HCT116 (cell line): Measurements from ENCODE around the gene AGAP1. TPM values are rescaled to one million over a fixed set of nuclear protein-coding genes. Genes with fewer than 3 reads are reported as not detected.

Experiments
- ATAC-seq: fragments of 200-7000 bp; cut with Tn5 transposase; 2 replicates; pipeline ENCODE4 v1.9.1; 2020; ENCODE audit warnings: mild to moderate bottlenecking, moderate library complexity
- BruUV-seq: library from RNA; stranded (reverse); fragments of 400-500 nt; replicated peaks from 2 replicates; lab custom pipeline; 2021; lab: Mats Ljungman, UMichigan
- CTCF ChIA-PET: fragments of 300-600 bp; sonication (Branson Sonifier 250); formaldehyde crosslinking; loops from one replicate; lab custom pipeline; 2021; ENCODE audit warnings: antibody characterized with exemption; lab: Charles Lee
- POLR2A ChIA-PET: fragments of 300-600, 350-600 bp; sonication (Branson Sonifier 250); formaldehyde crosslinking; loops from one replicate; lab custom pipeline; 2021; ENCODE audit warnings: antibody characterized with exemption; lab: Charles Lee
- RAD21 ChIA-PET, 2 experiments: fragments of 300-600 bp; sonication (Branson Sonifier 250); formaldehyde crosslinking; loops; one replicate each; lab custom pipeline; 2023; ENCODE audit warnings: low total read pairs in 2 of 2; ENCODE audit not compliant: uncharacterized antibody in 2 of 2, unreplicated experiment in 2 of 2, low non-redundant PET in 1 of 2; lab: Charles Lee
- DNase-seq: peaks from one replicate; pipeline ENCODE4 v3.0.0-alpha.2; 2010; ENCODE audit warnings: low read depth, low spot score
- H2AFZ ChIP-seq: fragments of 200-600 bp; shearing (Covaris generic), sonication (generic); 2 replicates; pipeline ENCODE4 v1.6.1; 2017; ENCODE audit warnings: low read depth, mixed run types, mixed read lengths, antibody characterized with exemption, low read length; ENCODE audit not compliant: poor library complexity, severe bottlenecking
- H3K27ac ChIP-seq: 2 replicates; pipeline ENCODE4 v1.5.1; 2012; ENCODE audit warnings: low read depth, low read length
- H3K27me3 ChIP-seq: fragments of 200-600 bp; sonication (generic); 2 replicates; pipeline ENCODE4 v1.6.1; 2016; ENCODE audit warnings: mixed run types, low read length, mixed read lengths; ENCODE audit not compliant: insufficient read depth
- H3K36me3 ChIP-seq, 2 experiments: fragments of 200-500 bp in 1 of 2; fragments of 200-600 bp in 1 of 2; sonication (Bioruptor generic) in 1 of 2; sonication (generic) in 1 of 2; 2 replicates each; pipeline versions ENCODE4 v1.5.1 to v1.6.1; 2014 to 2016; ENCODE audit warnings: low read length in 2 of 2, inconsistent platforms in 1 of 2, mixed read lengths in 1 of 2, mixed run types in 1 of 2; ENCODE audit not compliant: insufficient read depth in 2 of 2, control insufficient read depth in 1 of 2
- H3K4me1 ChIP-seq, 2 experiments: fragments of 200-600 bp in 1 of 2; sonication (generic) in 1 of 2; 2 replicates each; pipeline versions ENCODE4 v1.5.1 to v1.6.1; 2012 to 2017; ENCODE audit warnings: low read length in 2 of 2, inconsistent platforms in 1 of 2, mild to moderate bottlenecking in 1 of 2, mixed read lengths in 1 of 2, mixed run types in 1 of 2, moderate library complexity in 1 of 2; ENCODE audit not compliant: insufficient read depth in 2 of 2, control insufficient read depth in 1 of 2
- H3K4me2 ChIP-seq: fragments of 200-600 bp; sonication (generic); 2 replicates; pipeline ENCODE4 v1.6.1; 2017; ENCODE audit warnings: mixed run types, low read length, mixed read lengths
- H3K4me3 ChIP-seq, 2 experiments: fragments of 200-600 bp in 1 of 2; sonication (generic) in 1 of 2; replicated peaks in 1 of 2; 2 replicates each; pipeline ENCODE4 v1.5.1; 2011 to 2016; ENCODE audit warnings: low read length in 2 of 2, control low read depth in 1 of 2, low read depth in 1 of 2, mild to moderate bottlenecking in 1 of 2, mixed read lengths in 1 of 2, mixed run types in 1 of 2
- H3K79me2 ChIP-seq: fragments of 200-600 bp; sonication (generic); 2 replicates; pipeline ENCODE4 v1.6.1; 2017; ENCODE audit warnings: mild to moderate bottlenecking, mixed run types, low read length, moderate library complexity, mixed read lengths; ENCODE audit not compliant: insufficient read depth
- H3K9ac ChIP-seq: fragments of 200-600 bp; sonication (generic); 2 replicates; pipeline ENCODE4 v1.6.1; 2016; ENCODE audit warnings: low read length, mixed read lengths
- H3K9me2 ChIP-seq: fragments of 200-600 bp; sonication (generic), shearing (Covaris generic); 2 replicates; pipeline ENCODE4 v1.6.1; 2017; ENCODE audit warnings: mixed run types, mild to moderate bottlenecking, moderate library complexity; ENCODE audit not compliant: insufficient read depth
- H3K9me3 ChIP-seq, 2 experiments: fragments of 200-500 bp in 1 of 2; fragments of 200-600 bp in 1 of 2; sonication (Bioruptor generic) in 1 of 2; sonication (generic) in 1 of 2; 2 replicates each; pipeline ENCODE4 v1.6.1; 2014 to 2017; ENCODE audit warnings: low read length in 2 of 2, mixed read lengths in 2 of 2, inconsistent platforms in 1 of 2, low read depth in 1 of 2, mild to moderate bottlenecking in 1 of 2, mixed run types in 1 of 2, moderate library complexity in 1 of 2; ENCODE audit not compliant: control insufficient read depth in 1 of 2, insufficient read depth in 1 of 2
- H4K20me1 ChIP-seq: fragments of 200-600 bp; sonication (generic), shearing (Covaris generic); 2 replicates; pipeline ENCODE4 v1.6.1; 2017; ENCODE audit warnings: mixed run types, mild to moderate bottlenecking, moderate library complexity; ENCODE audit not compliant: insufficient read depth
- CBX3 ChIP-seq: IDR thresholded peaks from 2 replicates; pipeline ENCODE4 v1.6.1; 2012; ENCODE audit warnings: low read depth
- CEBPB ChIP-seq: IDR thresholded peaks from 2 replicates; pipeline ENCODE4 v1.6.1; 2012; ENCODE audit warnings: low read depth
- EGR1 ChIP-seq: IDR thresholded peaks from 2 replicates; pipeline ENCODE4 v1.6.1; 2012; ENCODE audit warnings: low read depth
- ELF1 ChIP-seq: IDR thresholded peaks from 2 replicates; pipeline ENCODE4 v1.6.1; 2012; ENCODE audit warnings: low read depth, borderline replicate concordance
- EZH2 ChIP-seq: fragments of 200-600 bp; sonication (generic); IDR thresholded peaks from 2 replicates; pipeline ENCODE4 v1.6.1; 2017; ENCODE audit warnings: antibody characterized with exemption, mixed run types
- EZH2phosphoT487 ChIP-seq: fragments of 200-600 bp; IDR thresholded peaks from 2 replicates; pipeline ENCODE4 v1.6.1; 2018; ENCODE audit warnings: antibody characterized with exemption, borderline replicate concordance
- FOSL1 ChIP-seq: IDR thresholded peaks from 2 replicates; pipeline ENCODE4 v1.6.1; 2012; ENCODE audit warnings: low read depth
- JUND ChIP-seq: IDR thresholded peaks from 2 replicates; pipeline ENCODE4 v1.6.1; 2012
- MAX ChIP-seq: IDR thresholded peaks from 2 replicates; pipeline ENCODE4 v1.6.1; 2012
- POLR2AphosphoS5 ChIP-seq: IDR thresholded peaks from 2 replicates; pipeline ENCODE4 v1.6.1; 2011; ENCODE audit warnings: mild to moderate bottlenecking, low read depth, low read length, moderate library complexity
- RAD21 ChIP-seq: IDR thresholded peaks from 2 replicates; pipeline ENCODE4 v1.6.1; 2012; ENCODE audit warnings: low read depth, mild to moderate bottlenecking
- SIN3A ChIP-seq: IDR thresholded peaks from 2 replicates; pipeline ENCODE4 v1.6.1; 2012; ENCODE audit warnings: low read depth
- SRF ChIP-seq: IDR thresholded peaks from 2 replicates; pipeline ENCODE4 v1.6.1; 2012; ENCODE audit warnings: low read depth
- TCF7L2 ChIP-seq: IDR thresholded peaks from 2 replicates; pipeline ENCODE4 v1.7.0; 2011; ENCODE audit warnings: borderline replicate concordance, inconsistent platforms; ENCODE audit not compliant: insufficient read depth, insufficient read length; ENCODE audit errors: extremely low read depth
- YY1 ChIP-seq: IDR thresholded peaks from 2 replicates; pipeline ENCODE4 v1.6.1; 2011; ENCODE audit warnings: low read length, low read depth, moderate library complexity, mild to moderate bottlenecking; ENCODE audit not compliant: insufficient replicate concordance; ENCODE audit errors: extremely low read depth
- ZFX ChIP-seq: fragments of 450-650 bp; IDR thresholded peaks from 2 replicates; pipeline ENCODE4 v1.6.1; 2017
- ZNF274 ChIP-seq: fragments of 200-500 bp; sonication (Bioruptor generic); IDR thresholded peaks from 2 replicates; pipeline ENCODE4 v1.6.1; 2014; ENCODE audit warnings: mild to moderate bottlenecking, low read depth, low read length, inconsistent platforms
- intact Hi-C: fragments of 100-400 bp; cut with micrococcal nuclease; formaldehyde crosslinking; loops from 2 replicates; pipeline ENCODE4 v1.10.0; 2022
- total RNA-seq: library from RNA; stranded (reverse); gene quantifications from one replicate; pipeline ENCODE4 v1.2.1, GENCODE V29; 2021; ENCODE audit not compliant: unreplicated experiment
- TF ChIP-seq, protein P1 (sequence below): IDR thresholded peaks from 2 replicates; pipeline ENCODE4 v1.6.1; 2011; ENCODE audit warnings: mild to moderate bottlenecking, low read length, moderate library complexity; ENCODE audit not compliant: insufficient replicate concordance; ENCODE audit errors: extremely low read depth
- TF ChIP-seq, protein P2 (sequence below), 3 experiments: fragments of 200-600 bp in 1 of 3; sonication (generic) in 1 of 3; IDR thresholded peaks in 2 of 3; conservative IDR thresholded peaks in 1 of 3; 2 replicates each; pipeline ENCODE4 v1.5.1; 2012 to 2017; ENCODE audit warnings: low read depth in 2 of 3, low read length in 2 of 3, antibody characterized with exemption in 1 of 3, borderline replicate concordance in 1 of 3, control low read depth in 1 of 3, mild to moderate bottlenecking in 1 of 3, mixed read lengths in 1 of 3, mixed run types in 1 of 3, moderate library complexity in 1 of 3; ENCODE audit not compliant: insufficient read depth in 1 of 3
- TF ChIP-seq, protein P3 (sequence below): IDR thresholded peaks from 2 replicates; pipeline ENCODE4 v1.6.1; 2012

The AGAP1 gene
- total RNA-seq, 1 experiment from 2014 or later, result 43.8 TPM

DNA sequence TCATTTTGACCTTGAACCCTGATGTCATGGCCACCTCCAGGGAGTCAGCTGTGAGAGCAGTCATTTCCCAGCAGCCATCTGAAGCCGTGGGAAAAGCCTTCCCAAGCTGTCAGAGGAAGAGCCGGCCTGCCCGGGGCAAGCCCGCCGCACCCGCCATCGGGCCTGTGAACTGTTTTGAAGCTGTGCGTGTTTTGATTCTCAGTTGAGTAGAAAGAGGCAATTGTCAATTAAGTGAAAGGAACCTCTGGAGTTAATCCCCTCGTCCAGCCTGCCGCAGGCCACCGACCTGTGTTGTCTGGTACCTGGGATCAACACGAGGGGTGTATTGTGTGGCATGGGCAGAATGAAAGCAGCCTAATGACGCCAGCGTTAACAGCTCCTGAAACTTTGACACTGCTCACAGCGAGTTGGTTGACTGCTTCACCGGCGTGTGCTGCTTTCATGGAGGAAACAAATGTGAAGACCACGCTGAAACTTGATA is 318.4 kb downstream of the AGAP1 start:
- Histone ChIP-seq H3K9me3 (no peaks in the 10 kb centered on the region), H3K27ac (no peak overlapping the region), H3K4me1 (no peaks in the 10 kb centered on the region), H3K9ac (no peak overlapping the region), H3K4me2 (no peak overlapping the region), H3K4me3 (no peak overlapping the region), H3K9me2 (no peaks in the 10 kb centered on the region), H2AFZ (no peak overlapping the region), H3K27me3 (no peaks in the 10 kb centered on the region), H4K20me1 (no peaks in the 10 kb centered on the region), H3K36me3 (peaks cover 0 to 12% of the 10 kb centered on the region in 2 experiments; a peak in 2 of 4 replicates), H3K79me2 (no peaks in the 10 kb centered on the region)
- ATAC-seq, result no peak
- no peak for DNase-seq
- intact Hi-C loops, result no loop called here
- no peak for TF ChIP-seq CEBPB
- TF ChIP-seq EZH2, result no peak
- TF ChIP-seq, protein P1, sequence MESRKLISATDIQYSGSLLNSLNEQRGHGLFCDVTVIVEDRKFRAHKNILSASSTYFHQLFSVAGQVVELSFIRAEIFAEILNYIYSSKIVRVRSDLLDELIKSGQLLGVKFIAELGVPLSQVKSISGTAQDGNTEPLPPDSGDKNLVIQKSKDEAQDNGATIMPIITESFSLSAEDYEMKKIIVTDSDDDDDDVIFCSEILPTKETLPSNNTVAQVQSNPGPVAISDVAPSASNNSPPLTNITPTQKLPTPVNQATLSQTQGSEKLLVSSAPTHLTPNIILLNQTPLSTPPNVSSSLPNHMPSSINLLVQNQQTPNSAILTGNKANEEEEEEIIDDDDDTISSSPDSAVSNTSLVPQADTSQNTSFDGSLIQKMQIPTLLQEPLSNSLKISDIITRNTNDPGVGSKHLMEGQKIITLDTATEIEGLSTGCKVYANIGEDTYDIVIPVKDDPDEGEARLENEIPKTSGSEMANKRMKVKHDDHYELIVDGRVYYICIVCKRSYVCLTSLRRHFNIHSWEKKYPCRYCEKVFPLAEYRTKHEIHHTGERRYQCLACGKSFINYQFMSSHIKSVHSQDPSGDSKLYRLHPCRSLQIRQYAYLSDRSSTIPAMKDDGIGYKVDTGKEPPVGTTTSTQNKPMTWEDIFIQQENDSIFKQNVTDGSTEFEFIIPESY, result no peak
- TF ChIP-seq, protein P2, sequence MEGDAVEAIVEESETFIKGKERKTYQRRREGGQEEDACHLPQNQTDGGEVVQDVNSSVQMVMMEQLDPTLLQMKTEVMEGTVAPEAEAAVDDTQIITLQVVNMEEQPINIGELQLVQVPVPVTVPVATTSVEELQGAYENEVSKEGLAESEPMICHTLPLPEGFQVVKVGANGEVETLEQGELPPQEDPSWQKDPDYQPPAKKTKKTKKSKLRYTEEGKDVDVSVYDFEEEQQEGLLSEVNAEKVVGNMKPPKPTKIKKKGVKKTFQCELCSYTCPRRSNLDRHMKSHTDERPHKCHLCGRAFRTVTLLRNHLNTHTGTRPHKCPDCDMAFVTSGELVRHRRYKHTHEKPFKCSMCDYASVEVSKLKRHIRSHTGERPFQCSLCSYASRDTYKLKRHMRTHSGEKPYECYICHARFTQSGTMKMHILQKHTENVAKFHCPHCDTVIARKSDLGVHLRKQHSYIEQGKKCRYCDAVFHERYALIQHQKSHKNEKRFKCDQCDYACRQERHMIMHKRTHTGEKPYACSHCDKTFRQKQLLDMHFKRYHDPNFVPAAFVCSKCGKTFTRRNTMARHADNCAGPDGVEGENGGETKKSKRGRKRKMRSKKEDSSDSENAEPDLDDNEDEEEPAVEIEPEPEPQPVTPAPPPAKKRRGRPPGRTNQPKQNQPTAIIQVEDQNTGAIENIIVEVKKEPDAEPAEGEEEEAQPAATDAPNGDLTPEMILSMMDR (IDR thresholded peaks at IDR 0.05 in 2 of 3, conservative IDR thresholded peaks at IDR 0.05 in 1 of 3; ENCODE audit: borderline replicate concordance in 1 of 3, insufficient read depth in 1 of 3, low read depth in 2 of 3, low read length in 2 of 3), result no peak
- no peak for TF ChIP-seq MAX
- TF ChIP-seq, protein P3, sequence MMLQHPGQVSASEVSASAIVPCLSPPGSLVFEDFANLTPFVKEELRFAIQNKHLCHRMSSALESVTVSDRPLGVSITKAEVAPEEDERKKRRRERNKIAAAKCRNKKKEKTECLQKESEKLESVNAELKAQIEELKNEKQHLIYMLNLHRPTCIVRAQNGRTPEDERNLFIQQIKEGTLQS, result no peak
- no peak for TF ChIP-seq CBX3
- TF ChIP-seq ZNF274, result no peak
- TF ChIP-seq EZH2phosphoT487, result no peak
- no peak for TF ChIP-seq POLR2AphosphoS5
- no peak for TF ChIP-seq ELF1
- no peak for TF ChIP-seq SIN3A
- no peak for TF ChIP-seq JUND
- no peak for TF ChIP-seq FOSL1
- no peak for TF ChIP-seq ZFX
- TF ChIP-seq EGR1, result no peak
- no peak for TF ChIP-seq YY1
- no peak for TF ChIP-seq TCF7L2
- TF ChIP-seq RAD21, result no peak
- no peak for TF ChIP-seq SRF
- BruUV-seq, result no TSS peak
- CTCF ChIA-PET, result no interaction called here
- RAD21 ChIA-PET, result no interaction called here
- POLR2A ChIA-PET, result no interaction called here
